HL-60 (cell line): ENCODE results near the gene PDXK.

ENCODE experiments used
- DNase-seq, 2 experiments: peaks; one replicate each; pipeline ENCODE4 v3.0.0-alpha.2; 2010 to 2020; ENCODE audit warnings: low read depth in 1 of 2, low spot score in 1 of 2
- H3K27ac ChIP-seq: fragments of 250-450 bp; sonication (Bioruptor Pico); replicated peaks from 2 replicates; pipeline ENCODE4 v1.5.1; 2020; ENCODE audit warnings: mild to moderate bottlenecking, moderate library complexity
- H3K27me3 ChIP-seq: fragments of 250-450 bp; sonication (Bioruptor Pico); 2 replicates; pipeline ENCODE4 v1.5.1; 2021; ENCODE audit warnings: mild to moderate bottlenecking, moderate library complexity; ENCODE audit not compliant: insufficient read depth, poor library complexity, severe bottlenecking
- H3K4me3 ChIP-seq: replicated peaks from 2 replicates; pipeline ENCODE4 v1.5.1; 2011; ENCODE audit warnings: mild to moderate bottlenecking, control low read depth, low read length; ENCODE audit not compliant: insufficient read depth
- CTCF ChIP-seq: IDR thresholded peaks from one replicate; pipeline ENCODE4 v1.5.1; 2011; ENCODE audit warnings: low read length, control low read depth, inconsistent platforms; ENCODE audit not compliant: insufficient read depth
- GABPA ChIP-seq: IDR thresholded peaks from 2 replicates; pipeline ENCODE4 v1.6.1; 2012; ENCODE audit warnings: low read depth
- POLR2AphosphoS5 ChIP-seq: IDR thresholded peaks from 2 replicates; pipeline ENCODE4 v1.6.1; 2012; ENCODE audit warnings: low read depth
- REST ChIP-seq: IDR thresholded peaks from 2 replicates; pipeline ENCODE4 v1.6.1; 2012; ENCODE audit warnings: low read depth; ENCODE audit not compliant: insufficient replicate concordance
- SPI1 ChIP-seq: IDR thresholded peaks from 2 replicates; pipeline ENCODE4 v1.6.1; 2012; ENCODE audit warnings: low read depth, mild to moderate bottlenecking, borderline replicate concordance

The PDXK gene

GRCh38 chr21:43688906-43689305 is 30.0 kb upstream of the PDXK start:
- no peaks in the 10 kb centered on the region for H3K27me3 ChIP-seq
- no peak overlapping the region for H3K27ac ChIP-seq
- no peak overlapping the region for H3K4me3 ChIP-seq
- DNase-seq, result no peak
- TF ChIP-seq GABPA (no peak), CTCF (no peak), POLR2AphosphoS5 (no peak), REST (no peak), SPI1 (no peak)

GRCh38 chr21:43689556-43690337 is 29.2 kb upstream of the PDXK start:
- Histone ChIP-seq H3K27ac (no peak overlapping the region), H3K27me3 (no peaks in the 10 kb centered on the region), H3K4me3 (no peak overlapping the region)
- TF ChIP-seq POLR2AphosphoS5 (no peak), REST (no peak), SPI1 (no peak), CTCF (no peak), GABPA (no peak)
- no peak for DNase-seq

- Histone ChIP-seq H3K4me3 (no peak overlapping the region), H3K27me3 (no peaks in the 10 kb centered on the region), H3K27ac (no peak overlapping the region)
- no peak for TF ChIP-seq REST
- no peak for TF ChIP-seq SPI1
- no peak for TF ChIP-seq CTCF
- TF ChIP-seq POLR2AphosphoS5, result no peak; the same call in 1 of the 2 replicates
- TF ChIP-seq GABPA, result no peak
- no peak for DNase-seq
Measured at GRCh38 chr21:43690346-43690745, 28.6 kb upstream of the PDXK start.
